Right atrium auricular region (tissue), 2 donors: ENCODE measurements around the gene COA7. TPM values are rescaled to one million over a fixed set of nuclear protein-coding genes. Genes with fewer than 3 reads are reported as not detected.

Experiments
- DNase-seq: peaks from one replicate; pipeline ENCODE4 v3.0.0-alpha.2; 2019; ENCODE audit warnings: low spot score
- H3K27ac ChIP-seq, 2 donors: fragments of 200-600 bp; sonication (generic); 1 replicate in 1 of 2; 2 replicates in 1 of 2; pipeline ENCODE4 v1.5.1; 2016 to 2019
- H3K27me3 ChIP-seq, 2 donors: fragments of 200-600 bp; sonication (generic); one replicate each; pipeline versions ENCODE4 v1.5.1 to v1.6.0; 2017 to 2019
- H3K36me3 ChIP-seq: fragments of 200-600 bp; sonication (generic); one replicate; pipeline ENCODE4 v1.5.1; 2016
- H3K4me1 ChIP-seq, 2 donors: fragments of 200-600 bp; sonication (generic); one replicate each; pipeline versions ENCODE4 v1.5.1 to v1.6.0; 2017 to 2019
- H3K4me3 ChIP-seq, 2 donors: fragments of 200-600 bp; sonication (generic); 1 replicate in 1 of 2; 2 replicates in 1 of 2; pipeline ENCODE4 v1.5.1; 2017 to 2019; ENCODE audit warnings: mild to moderate bottlenecking in 1 of 2, moderate library complexity in 1 of 2
- H3K9me3 ChIP-seq, 2 donors: fragments of 200-600 bp; sonication (generic); one replicate each; pipeline ENCODE4 v1.5.1; 2019
- CTCF ChIP-seq, 2 donors: fragments of 200-600 bp; sonication (generic); IDR thresholded peaks; one replicate each; pipeline ENCODE4 v1.5.1; 2019; ENCODE audit warnings: antibody characterized with exemption in 2 of 2
- total RNA-seq, 2 donors: library from RNA; depleted of rRNA; stranded (reverse); fragments of >200 nt; gene quantifications; one replicate each; pipeline ENCODE4 v1.1.0, GENCODE V29; 2016

The COA7 gene
- total RNA-seq, 2 donors from 2014 or later, result 8.7 to 10.6 TPM

GRCh38 chr1:52635321-52636089, 62.6 kb downstream of the COA7 start:
- no peaks in the 10 kb centered on the region for H3K9me3 ChIP-seq
- H3K27ac ChIP-seq, result no peak overlapping the region
- no peaks in the 10 kb centered on the region for H3K36me3 ChIP-seq
- peaks cover 0 to 3% of the 10 kb centered on the region in 2 donors for H3K27me3 ChIP-seq
- H3K4me3 ChIP-seq, result no peak overlapping the region
- no peak for TF ChIP-seq CTCF (IDR thresholded peaks at IDR 0.05)
- DNase-seq, result no peak
- H3K4me1 ChIP-seq, result peaks cover 0 to 11% of the 10 kb centered on the region in 2 donors

Other genes starting within 250 kb of the COA7 start
- gene TUT4, start 145.3 kb downstream of the COA7 start, total RNA-seq, result 10 to 100 TPM; 27.4 to 33.3 TPM
- gene GPX7, start 96.0 kb downstream of the COA7 start, total RNA-seq, result 10 to 100 TPM; 12.0 to 17.6 TPM
- not detected for gene SHISAL2A, start 65.2 kb downstream of the COA7 start, total RNA-seq
- 10 to 100 TPM; 44.1 to 70.7 TPM for gene ZYG11B, start 28.1 kb upstream of the COA7 start, total RNA-seq
- gene ZYG11A, start 144.4 kb upstream of the COA7 start, total RNA-seq, result not detected
- 10 to 100 TPM; 50.4 to 53.1 TPM for gene ECHDC2, start 223.4 kb upstream of the COA7 start, total RNA-seq
- 100 to 1,000 TPM in 1 of 2 donors, 10 to 100 TPM in 1; 67.1 to 163 TPM for gene SCP2, start 228.9 kb upstream of the COA7 start, total RNA-seq